NCI-H524 (cell line): Measurements from ENCODE around the gene SOCS7.
A peak's percentile ranks its signal among the peaks of the same experiment; 100 is the strongest.

Experiments used
- DNase-seq, 2 experiments: peaks; one replicate each; lab custom pipeline; 2025; lab: John Stamatoyannopoulos, UW

The SOCS7 gene

DNA sequence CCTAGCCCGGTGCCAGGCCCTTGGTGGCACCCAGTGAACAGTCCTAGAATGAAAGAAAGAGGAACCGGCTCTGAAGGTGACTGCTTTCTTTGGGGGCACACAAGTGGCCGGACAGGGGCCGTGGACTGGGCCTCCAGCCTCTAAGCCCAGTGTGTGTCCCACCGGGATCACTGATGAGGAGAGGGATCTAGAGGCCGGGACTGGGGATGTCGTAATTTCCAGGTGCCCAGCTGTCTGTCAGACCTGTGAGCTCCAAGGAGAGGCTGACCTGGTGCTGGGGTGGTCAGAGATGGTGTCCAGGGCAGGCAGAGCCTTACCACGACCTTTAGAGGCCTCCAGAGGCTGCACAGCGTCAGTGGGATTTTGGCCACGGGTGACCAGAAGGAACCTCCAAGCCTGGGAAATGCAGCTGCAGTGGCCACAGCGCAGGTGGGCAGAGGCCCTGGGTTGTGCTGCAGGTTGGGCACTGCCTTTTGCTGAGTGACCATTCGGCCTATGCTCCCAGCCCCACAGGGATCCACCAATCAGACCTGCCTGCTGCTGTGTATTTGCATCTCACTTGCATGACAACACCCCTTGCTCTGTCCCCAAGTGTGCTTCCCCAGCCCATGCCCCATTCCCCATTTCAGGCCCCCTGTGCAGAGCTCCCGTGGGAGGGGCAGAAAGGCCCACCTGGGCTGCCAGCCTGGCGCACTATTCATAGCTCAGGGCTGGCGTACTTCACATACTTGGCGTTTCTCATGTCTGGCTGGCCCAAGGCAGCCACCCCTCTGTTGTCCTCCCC is 89.2 kb downstream of the SOCS7 start:
- no peak for DNase-seq

DNA sequence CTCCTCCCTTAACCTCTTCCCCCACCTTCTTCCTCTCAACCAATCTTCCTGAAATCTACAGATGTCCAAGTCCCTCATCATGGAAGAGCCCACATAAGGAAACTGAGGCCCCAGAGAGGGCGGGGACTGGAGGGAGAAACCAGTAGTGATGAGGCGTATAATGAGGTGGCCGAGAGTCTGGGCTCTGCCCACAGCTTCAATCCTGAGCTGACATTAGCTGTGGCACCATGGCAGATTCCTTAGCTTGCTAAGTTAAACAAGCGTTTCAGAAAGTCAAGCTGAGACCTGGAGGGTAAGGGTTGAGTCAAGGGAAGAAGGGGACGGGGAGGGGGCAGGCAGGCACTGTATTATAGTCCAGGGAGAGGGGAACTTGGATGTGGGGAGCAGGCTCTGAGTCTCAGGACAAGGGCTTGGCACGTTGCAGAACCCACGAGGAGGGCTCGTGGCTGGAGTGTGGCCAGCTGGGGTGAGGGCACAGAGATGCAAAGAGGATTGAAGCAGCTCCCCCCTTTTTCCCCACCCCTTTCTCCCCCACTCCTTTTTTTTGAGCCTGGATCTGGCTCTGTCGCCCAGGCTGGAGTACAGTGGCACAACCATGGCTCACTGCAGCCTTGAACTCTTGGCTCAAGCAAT is 89.9 kb downstream of the SOCS7 start:
- DNase-seq, result no peak

- no peak for DNase-seq
Observed at GRCh38 chr17:38442548-38442947, 90.9 kb downstream of the SOCS7 start.

DNA sequence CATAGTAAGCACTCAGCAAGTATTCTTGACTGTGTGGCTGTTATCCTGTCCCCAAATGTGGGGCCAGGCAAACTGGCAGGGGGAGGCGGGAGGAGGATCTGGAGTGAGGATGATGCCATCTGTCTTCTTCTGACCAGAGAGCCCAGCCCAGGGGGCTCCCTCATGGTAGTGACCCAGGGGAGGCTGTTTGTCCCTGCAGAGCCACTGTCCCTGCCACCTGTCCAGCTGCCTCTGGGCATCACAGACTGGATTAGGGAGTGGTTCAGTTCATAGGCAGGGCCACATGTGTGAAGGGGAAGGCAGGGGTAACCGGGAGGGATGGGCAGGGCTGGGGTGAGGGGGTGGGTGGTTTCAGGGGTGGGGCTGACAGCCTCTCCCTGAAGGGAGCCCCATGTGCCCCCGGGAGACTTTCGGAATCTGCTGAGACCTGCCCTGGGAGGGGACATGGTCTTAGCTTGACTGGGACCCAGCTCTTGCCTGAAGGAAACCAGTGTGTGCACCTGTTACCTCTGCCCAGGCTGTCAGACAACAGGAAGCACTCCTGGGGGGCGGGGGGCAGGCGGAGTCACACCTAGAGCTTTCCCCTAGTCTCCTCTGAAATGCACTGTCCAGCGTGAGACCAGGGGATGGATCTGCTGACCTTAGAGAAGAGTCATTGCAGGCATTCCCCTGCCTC is 91.8 kb downstream of the SOCS7 start:
- peak; percentile 50 to 83 for DNase-seq

GRCh38 chr17:38444151-38444550 is 92.5 kb downstream of the SOCS7 start:
- DNase-seq, result peak; percentile 48 to 77

DNA sequence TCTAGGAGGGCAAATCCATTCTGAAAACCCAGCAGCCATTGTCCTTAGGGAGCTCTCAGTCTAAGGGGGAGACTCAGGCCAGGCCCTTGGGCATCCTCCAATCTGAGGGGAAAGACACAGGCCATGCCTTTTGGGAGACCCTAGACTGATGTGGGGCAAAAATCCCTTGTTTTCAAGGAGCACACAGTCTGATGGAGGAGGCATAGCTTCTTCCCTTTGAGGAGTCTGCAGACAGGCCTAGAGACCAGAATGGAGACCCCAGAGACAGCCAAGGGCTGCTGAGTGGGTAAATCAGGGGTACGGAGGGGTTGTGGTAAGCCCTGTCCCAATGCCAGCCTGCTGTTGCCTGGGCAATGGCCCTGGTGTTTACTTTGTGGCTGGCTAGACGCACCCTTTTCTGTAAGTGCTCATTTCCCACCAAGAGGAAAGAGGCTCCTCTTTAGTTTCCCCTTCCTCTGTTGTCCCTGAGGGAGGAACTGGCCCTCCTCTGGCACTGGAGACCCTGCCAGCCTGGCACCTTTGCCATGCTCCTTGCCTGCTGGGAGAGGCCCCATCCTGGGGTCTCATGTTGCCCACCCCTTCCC is 96.0 kb downstream of the SOCS7 start:
- DNase-seq, result no peak

- no peak for DNase-seq
Observed at GRCh38 chr17:38448208-38448771, 96.6 kb downstream of the SOCS7 start.

DNA sequence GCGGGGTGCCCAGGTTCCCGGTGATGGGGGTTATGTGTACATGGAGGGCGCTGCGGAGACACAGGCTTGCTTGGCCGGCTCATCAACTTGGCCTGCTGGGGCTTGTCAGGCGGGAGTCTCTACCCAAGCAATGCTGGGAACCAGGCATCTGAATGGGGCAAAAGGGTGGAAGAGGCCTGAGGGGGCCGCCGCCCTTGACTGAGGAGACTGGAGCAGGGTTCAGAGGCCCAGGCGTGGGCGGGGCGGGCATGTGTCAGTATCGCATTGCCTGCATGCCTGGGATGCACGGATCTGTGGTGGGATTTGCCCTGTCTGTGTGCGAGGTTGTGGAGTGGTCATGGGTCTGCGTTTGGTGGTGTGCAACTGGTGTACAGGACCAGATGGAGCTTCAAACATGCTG is 97.7 kb downstream of the SOCS7 start:
- no peak for DNase-seq

DNA sequence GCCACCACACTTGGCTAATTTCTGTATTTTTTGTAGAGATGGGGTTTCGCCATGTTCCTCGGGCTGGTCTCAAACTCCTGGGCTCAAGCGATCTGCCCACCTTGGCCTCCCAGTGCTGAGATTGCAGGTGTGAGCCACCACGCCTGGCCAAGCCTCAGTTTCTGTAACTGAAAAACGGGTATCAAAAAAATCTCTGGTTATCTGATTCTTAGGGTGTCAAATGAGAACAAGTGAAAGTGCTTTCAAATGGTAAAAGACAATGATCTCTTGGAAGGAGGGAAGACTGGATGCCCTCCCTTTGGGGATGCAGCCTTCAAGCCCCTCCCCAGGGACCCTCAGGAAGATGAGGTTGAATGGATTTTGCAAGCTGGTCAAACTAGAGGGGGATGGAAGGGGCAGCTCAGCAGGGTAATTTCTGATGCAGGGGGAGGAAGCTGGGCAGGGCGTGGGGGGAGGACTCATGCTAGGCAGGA is 98.9 kb downstream of the SOCS7 start:
- no peak for DNase-seq

- no peak for DNase-seq
Observed at GRCh38 chr17:38451030-38451839, 99.6 kb downstream of the SOCS7 start.

DNA sequence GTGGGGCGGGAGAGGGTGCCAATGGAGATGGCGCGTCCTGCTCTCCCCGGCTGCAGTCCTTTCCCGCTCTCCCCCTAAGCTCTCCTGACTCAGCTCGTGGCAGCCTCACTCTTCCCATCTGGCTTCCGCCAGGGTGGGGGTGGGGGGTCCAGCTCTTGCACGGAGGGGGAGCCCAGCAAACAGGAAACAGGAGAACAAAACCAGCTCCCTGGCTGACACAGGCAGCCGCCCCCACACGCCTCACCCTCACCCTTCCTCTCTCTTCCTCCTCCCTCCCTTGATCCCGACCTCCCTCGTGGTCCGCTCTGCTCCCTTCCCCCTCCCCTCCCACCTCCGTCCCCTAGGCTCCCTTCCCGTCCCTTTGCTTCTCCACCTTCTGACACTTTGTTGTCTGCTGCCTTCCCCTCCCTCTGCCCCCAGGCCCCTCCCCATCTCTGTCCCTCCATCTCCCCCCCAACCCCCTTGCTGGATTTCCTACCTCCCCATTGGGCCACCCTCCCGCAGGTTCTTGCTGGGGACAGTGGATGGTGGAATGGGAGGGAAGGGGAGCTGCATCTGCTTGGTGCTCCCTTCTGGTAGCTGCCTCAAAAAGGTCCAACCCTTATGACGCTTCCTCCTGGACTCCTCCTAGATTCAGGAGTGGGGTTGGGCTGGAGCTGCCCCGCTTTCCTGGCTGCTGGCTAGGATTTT is 100.3 kb downstream of the SOCS7 start:
- peak; percentile 53 to 57 for DNase-seq

GRCh38 chr17:38452719-38453118 is 101.1 kb downstream of the SOCS7 start:
- DNase-seq, result peak in 1 of 2 experiments; percentile 9

DNA sequence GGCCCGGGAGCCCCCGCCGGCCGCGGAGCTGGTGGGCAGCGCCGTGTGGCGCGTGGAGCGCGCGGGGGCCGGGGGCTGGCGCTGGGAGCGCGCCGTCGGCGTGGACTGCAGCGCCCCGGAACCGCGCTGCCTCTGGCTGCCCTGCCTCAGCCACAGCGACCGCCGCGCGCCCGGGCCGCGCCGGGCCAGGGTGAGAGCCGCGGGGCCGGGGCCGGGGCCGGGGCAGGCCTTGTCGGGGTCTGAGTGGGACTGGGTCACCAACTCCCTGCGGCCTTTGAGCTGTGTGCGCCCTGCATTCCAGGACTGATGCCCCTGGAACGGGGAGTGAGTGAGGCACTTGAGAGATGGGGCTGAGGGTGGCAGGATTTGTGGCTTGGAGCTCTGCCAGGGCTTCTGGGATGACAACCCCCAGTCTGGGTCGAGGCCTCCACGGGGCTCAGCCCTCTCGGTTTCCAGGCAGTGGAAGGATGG is 102.3 kb downstream of the SOCS7 start:
- peak in 1 of 2 experiments; percentile 53 for DNase-seq

GRCh38 chr17:38454532-38454931 is 102.9 kb downstream of the SOCS7 start:
- DNase-seq, result peak in 1 of 2 experiments; percentile 16
